DMS 273 (cell line): ENCODE results near the gene OR2J3.
"Not testable (repeated sequence)": the region's sequence is repeated elsewhere in the genome, so short reads cannot be mapped to it uniquely, and the experiment has no call there.

Source experiments
- DNase-seq: peaks from one replicate; lab custom pipeline; 2025; ENCODE audit not compliant: unreplicated experiment; lab: John Stamatoyannopoulos, UW

The OR2J3 gene

GRCh38 chr6:29159922-29160321 lies 52.1 kb downstream of the OR2J3 start:
- DNase-seq = not testable (repeated sequence)
